Type B pancreatic cell (in vitro differentiated cells): ENCODE results near the gene FAM120A. TPM values are rescaled to one million over a fixed set of nuclear protein-coding genes. Genes with fewer than 3 reads are reported as not detected.

Experiments
- DNase-seq: peaks from one replicate; pipeline ENCODE4 v3.0.0; 2021; ENCODE audit warnings: mixed read lengths; ENCODE audit not compliant: unreplicated experiment; ENCODE audit errors: extremely low spot score
- H3K27ac Mint-ChIP-seq: 2 replicates; pipeline ENCODE4 v1.8.0; 2021; ENCODE audit warnings: mild to moderate bottlenecking, mixed read lengths
- H3K27me3 Mint-ChIP-seq: 2 replicates; pipeline ENCODE4 v1.8.0; 2021; ENCODE audit warnings: mixed read lengths
- H3K36me3 Mint-ChIP-seq: 2 replicates; pipeline ENCODE4 v1.8.0; 2021; ENCODE audit warnings: mixed read lengths
- H3K4me1 Mint-ChIP-seq: one replicate; pipeline ENCODE4 v1.8.0; 2021; ENCODE audit warnings: mixed read lengths; ENCODE audit not compliant: unreplicated experiment
- H3K4me3 Mint-ChIP-seq: 2 replicates; pipeline ENCODE4 v1.8.0; 2021; ENCODE audit warnings: mild to moderate bottlenecking, mixed read lengths
- H3K9me3 Mint-ChIP-seq: 2 replicates; pipeline ENCODE4 v1.8.0; 2021; ENCODE audit warnings: mixed read lengths
- total RNA-seq: library from RNA; stranded (reverse); gene quantifications from 2 replicates; pipeline ENCODE4 v1.2.1, GENCODE V29; 2021; ENCODE audit warnings: low replicate concordance
- TF ChIP-seq, protein P1 (sequence below): fragments of 200-600 bp; sonication (generic); conservative IDR thresholded peaks from 2 replicates; pipeline ENCODE4 v1.5.0; 2021; ENCODE audit warnings: antibody characterized with exemption, mild to moderate bottlenecking

Gene FAM120A
- total RNA-seq, 1 donor from 2014 or later = 72.5 TPM

DNA sequence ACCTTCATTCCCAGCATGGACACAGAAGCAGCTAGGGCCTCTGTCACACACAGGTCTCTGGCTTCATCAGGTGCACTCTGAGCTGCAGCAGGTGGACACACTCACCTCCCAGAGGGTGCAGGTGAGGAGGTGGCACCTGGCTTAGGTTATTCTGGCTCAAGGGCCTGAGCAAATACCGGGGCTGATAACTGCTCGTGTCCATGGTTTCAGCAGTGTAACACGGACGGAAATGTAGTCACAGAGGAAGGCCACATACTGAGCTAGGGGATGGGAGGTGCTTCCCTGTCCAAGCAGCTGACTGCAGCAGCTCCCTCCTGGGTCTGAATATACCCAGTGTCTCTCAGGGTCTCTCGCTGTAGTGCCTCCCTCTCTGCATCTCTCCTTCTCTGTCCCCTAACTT, 130.6 kb downstream of the FAM120A start:
- H3K4me3 Mint-ChIP-seq = no peak overlapping the region
- DNase-seq = no peak
- no peaks in the 10 kb centered on the region for H3K27me3 Mint-ChIP-seq
- H3K4me1 Mint-ChIP-seq = peaks cover 52% of the 10 kb centered on the region
- H3K27ac Mint-ChIP-seq = peak overlapping the region; percentile 86
- peaks cover 6% of the 10 kb centered on the region for H3K9me3 Mint-ChIP-seq
- TF ChIP-seq, protein P1, sequence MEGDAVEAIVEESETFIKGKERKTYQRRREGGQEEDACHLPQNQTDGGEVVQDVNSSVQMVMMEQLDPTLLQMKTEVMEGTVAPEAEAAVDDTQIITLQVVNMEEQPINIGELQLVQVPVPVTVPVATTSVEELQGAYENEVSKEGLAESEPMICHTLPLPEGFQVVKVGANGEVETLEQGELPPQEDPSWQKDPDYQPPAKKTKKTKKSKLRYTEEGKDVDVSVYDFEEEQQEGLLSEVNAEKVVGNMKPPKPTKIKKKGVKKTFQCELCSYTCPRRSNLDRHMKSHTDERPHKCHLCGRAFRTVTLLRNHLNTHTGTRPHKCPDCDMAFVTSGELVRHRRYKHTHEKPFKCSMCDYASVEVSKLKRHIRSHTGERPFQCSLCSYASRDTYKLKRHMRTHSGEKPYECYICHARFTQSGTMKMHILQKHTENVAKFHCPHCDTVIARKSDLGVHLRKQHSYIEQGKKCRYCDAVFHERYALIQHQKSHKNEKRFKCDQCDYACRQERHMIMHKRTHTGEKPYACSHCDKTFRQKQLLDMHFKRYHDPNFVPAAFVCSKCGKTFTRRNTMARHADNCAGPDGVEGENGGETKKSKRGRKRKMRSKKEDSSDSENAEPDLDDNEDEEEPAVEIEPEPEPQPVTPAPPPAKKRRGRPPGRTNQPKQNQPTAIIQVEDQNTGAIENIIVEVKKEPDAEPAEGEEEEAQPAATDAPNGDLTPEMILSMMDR = no peak
- peaks cover 13% of the 10 kb centered on the region for H3K36me3 Mint-ChIP-seq

DNA sequence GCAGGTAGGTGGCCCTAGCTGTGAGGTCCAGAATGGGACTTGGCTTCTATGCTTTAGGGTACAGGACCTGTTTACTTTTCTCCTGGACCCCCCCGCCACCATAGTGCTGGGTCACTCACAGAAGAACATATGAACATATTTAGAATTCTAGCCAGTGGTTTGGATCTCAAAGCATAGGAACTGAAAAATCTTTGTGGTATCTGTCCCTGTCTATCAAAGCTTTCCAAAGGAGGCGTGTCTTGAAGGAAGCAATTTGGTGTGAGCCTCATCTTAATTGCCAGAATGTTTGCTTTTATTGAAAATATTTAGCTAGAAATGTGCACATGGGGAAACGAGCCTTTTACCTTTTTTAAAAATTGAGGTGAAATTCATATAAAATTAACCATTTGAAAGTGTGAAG, 131.1 kb downstream of the FAM120A start:
- H3K27me3 Mint-ChIP-seq = no peaks in the 10 kb centered on the region
- H3K4me3 Mint-ChIP-seq = no peak overlapping the region
- peaks cover 6% of the 10 kb centered on the region for H3K9me3 Mint-ChIP-seq
- H3K4me1 Mint-ChIP-seq = peaks cover 50% of the 10 kb centered on the region
- H3K27ac Mint-ChIP-seq = peak overlapping the region; percentile 86
- TF ChIP-seq, protein P1 = no peak
- H3K36me3 Mint-ChIP-seq = peaks cover 13% of the 10 kb centered on the region
- DNase-seq = no peak

DNA sequence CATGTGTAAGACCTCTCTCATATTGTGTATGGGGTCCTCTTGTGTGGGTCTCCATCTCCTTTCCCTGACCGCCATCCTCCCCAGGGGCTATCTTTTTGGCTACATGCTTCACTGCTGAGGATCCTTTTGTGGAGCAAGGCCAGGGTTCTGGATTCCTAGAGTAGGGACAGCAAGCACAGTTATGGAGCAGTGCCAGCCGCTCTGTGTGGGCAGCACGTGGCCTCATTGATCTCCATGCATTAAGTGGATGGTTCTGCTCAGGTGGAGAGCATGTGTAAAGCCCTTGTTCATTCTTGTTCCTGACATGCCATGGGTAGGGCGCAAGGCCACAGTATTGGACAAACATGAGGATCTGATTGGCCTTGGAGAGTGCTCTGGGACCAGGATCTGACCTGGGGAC, 133.8 kb downstream of the FAM120A start:
- no peaks in the 10 kb centered on the region for H3K27me3 Mint-ChIP-seq
- TF ChIP-seq, protein P1 = no peak
- H3K4me1 Mint-ChIP-seq = peaks cover 50% of the 10 kb centered on the region
- no peak overlapping the region for H3K4me3 Mint-ChIP-seq
- H3K27ac Mint-ChIP-seq = no peak overlapping the region
- H3K36me3 Mint-ChIP-seq = peaks cover 13% of the 10 kb centered on the region
- DNase-seq = no peak
- peaks cover 6% of the 10 kb centered on the region for H3K9me3 Mint-ChIP-seq

DNA sequence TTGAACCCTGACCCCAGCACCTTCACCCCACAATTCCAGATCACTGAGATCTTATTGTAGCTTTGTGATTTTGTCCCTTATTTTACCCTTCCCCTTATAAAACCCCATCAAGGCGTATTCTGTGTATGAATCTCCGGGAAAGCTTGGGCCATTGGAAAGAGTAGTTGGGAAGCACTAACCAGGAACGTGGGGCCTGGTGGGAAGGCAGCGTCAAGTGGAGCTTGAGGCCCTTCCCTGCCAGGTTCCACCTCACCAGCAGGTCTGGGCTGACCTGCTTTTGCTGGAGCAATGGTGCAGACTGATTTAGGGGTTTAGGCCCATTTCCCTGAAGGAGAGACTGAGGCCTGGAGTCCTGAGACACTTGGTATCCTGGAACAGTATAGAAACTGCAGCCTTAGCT, 134.2 kb downstream of the FAM120A start:
- Mint-ChIP-seq H3K4me1 (peaks cover 50% of the 10 kb centered on the region), H3K4me3 (no peak overlapping the region), H3K27ac (no peak overlapping the region), H3K9me3 (peaks cover 6% of the 10 kb centered on the region), H3K36me3 (peaks cover 13% of the 10 kb centered on the region), H3K27me3 (no peaks in the 10 kb centered on the region)
- TF ChIP-seq, protein P1 = no peak
- no peak for DNase-seq

DNA sequence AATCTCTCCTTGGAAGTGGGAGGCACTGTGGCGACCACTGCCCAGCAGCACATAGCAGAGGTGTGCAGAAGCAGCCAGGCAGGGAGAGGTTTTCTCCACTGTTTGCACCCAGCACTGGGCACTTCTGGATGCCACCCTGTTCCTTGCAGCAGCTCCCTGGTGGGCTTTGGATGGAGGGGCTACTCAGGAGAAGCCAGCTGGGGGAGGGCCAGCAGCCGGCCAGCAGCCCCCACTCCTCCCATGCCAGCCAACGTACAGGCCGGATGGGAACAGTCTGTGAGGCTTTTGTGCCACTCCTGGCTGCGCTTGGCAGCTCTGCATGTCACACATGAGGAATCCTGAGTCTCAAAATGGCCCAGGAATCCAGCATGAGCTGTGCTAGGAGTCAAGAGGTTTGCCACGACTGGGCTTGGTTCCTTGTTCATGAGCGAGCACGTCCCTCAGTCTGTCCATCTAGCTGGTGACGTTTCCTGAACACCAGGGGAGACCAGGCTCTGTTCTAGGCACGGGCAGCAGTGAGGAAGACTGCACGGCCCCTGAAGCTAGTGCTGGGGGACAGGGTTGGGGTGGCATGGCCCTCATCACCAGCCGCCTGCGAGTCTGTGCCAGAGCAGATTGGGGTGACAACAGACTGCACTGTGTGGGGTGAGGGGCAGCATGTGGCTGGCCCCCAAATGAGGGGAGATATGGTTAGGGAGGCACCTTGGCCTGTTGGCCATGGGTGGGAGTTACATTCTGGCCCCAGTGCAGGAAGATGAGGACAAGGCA, 135.0 kb downstream of the FAM120A start:
- peaks cover 6% of the 10 kb centered on the region for H3K9me3 Mint-ChIP-seq
- H3K4me3 Mint-ChIP-seq = no peak overlapping the region
- H3K4me1 Mint-ChIP-seq = peaks cover 49% of the 10 kb centered on the region
- peaks cover 13% of the 10 kb centered on the region for H3K36me3 Mint-ChIP-seq
- TF ChIP-seq, protein P1 = no peak
- H3K27me3 Mint-ChIP-seq = no peaks in the 10 kb centered on the region
- no peak for DNase-seq
- H3K27ac Mint-ChIP-seq = peak overlapping the region; percentile 34
